GM12878 (cell line): ENCODE measurements around the gene FNDC3B.

Experiments
- CBFB ChIP-seq: IDR thresholded peaks from 2 replicates; pipeline ENCODE4 v1.6.1; 2016; ENCODE audit warnings: antibody characterized with exemption, low read depth
- CTCF ChIP-seq, 3 experiments: IDR thresholded peaks in 2 of 3; conservative IDR thresholded peaks in 1 of 3; 2 replicates each; pipeline ENCODE4 v1.5.1; 2011; ENCODE audit warnings: low read depth in 3 of 3, low read length in 3 of 3, mild to moderate bottlenecking in 3 of 3, control low read depth in 2 of 3, moderate library complexity in 2 of 3, inconsistent platforms in 1 of 3, mixed read lengths in 1 of 3; ENCODE audit not compliant: control insufficient read depth in 2 of 3, insufficient read depth in 1 of 3; ENCODE audit errors: extremely low read depth in 1 of 3
- EP300 ChIP-seq, 2 experiments: fragments of 150-350 bp in 1 of 2; IDR thresholded peaks; 2 replicates each; pipeline ENCODE4 v1.6.1; 2011 to 2012; ENCODE audit warnings: low read depth in 2 of 2, low read length in 2 of 2, borderline replicate concordance in 1 of 2, improper control_type of control experiment in 1 of 2, inconsistent platforms in 1 of 2; ENCODE audit not compliant: control insufficient read depth in 1 of 2
- HDGF ChIP-seq: fragments of 450-650 bp; IDR thresholded peaks from 2 replicates; pipeline ENCODE4 v1.6.1; 2016; ENCODE audit warnings: antibody characterized with exemption
- MXI1 ChIP-seq: fragments of 150-350 bp; IDR thresholded peaks from 2 replicates; pipeline ENCODE4 v1.6.1; 2011; ENCODE audit warnings: low read depth, mild to moderate bottlenecking, inconsistent platforms, low read length, improper control_type of control experiment
- NRF1 ChIP-seq: conservative IDR thresholded peaks from 2 replicates; pipeline ENCODE4 v1.6.1; 2011; ENCODE audit warnings: mild to moderate bottlenecking, low read depth, low read length, improper control_type of control experiment
- RAD21 ChIP-seq: IDR thresholded peaks from 2 replicates; pipeline ENCODE4 v1.6.1; 2011; ENCODE audit warnings: mild to moderate bottlenecking, low read depth, low read length, moderate library complexity; ENCODE audit not compliant: insufficient read depth
- SP1 ChIP-seq: IDR thresholded peaks from one replicate; pipeline ENCODE4 v1.6.1; 2011; ENCODE audit warnings: low read depth, low read length

GRCh38 chr3:172355836-172356235 lies 316.5 kb downstream of the FNDC3B start:
- TF ChIP-seq SP1 (no peak), HDGF (no peak), CTCF (IDR thresholded peaks at IDR 0.05 in 2 of 3, conservative IDR thresholded peaks at IDR 0.05 in 1 of 3; ENCODE audit: control insufficient read depth in 2 of 3, extremely low read depth in 1 of 3, insufficient read depth in 1 of 3, low read depth in 3 of 3, low read length in 3 of 3) (no peak), EP300 (IDR thresholded peaks at IDR 0.05; ENCODE audit: borderline replicate concordance in 1 of 2, control insufficient read depth in 1 of 2, low read depth in 2 of 2, low read length in 2 of 2) (no peak), NRF1 (no peak), RAD21 (no peak), MXI1 (no peak), CBFB (no peak)
